ENCODE data around the gene ENTPD8.

GRCh38 chr9:137458194-137459151, 17.3 kb upstream of the ENTPD8 start:
- TF ChIP-seq CTCF (IDR thresholded peaks at IDR 0.05; ENCODE audit: poor library complexity), result no peak
- no peak for TF ChIP-seq EZH2 (IDR thresholded peaks at IDR 0.05; ENCODE audit: borderline replicate concordance)

All from hepatocyte (in vitro differentiated cells).